Hypothalamus (tissue), 51 donors: ENCODE measurements around the gene PLCB4.
"Not testable (repeated sequence)": the region's sequence is repeated elsewhere in the genome, so short reads cannot be mapped to it uniquely, and the experiment has no call there.

Source experiments
- DNase-seq, 51 donors: peaks; one replicate each; lab custom pipeline; 2025; lab: John Stamatoyannopoulos, UW

Gene PLCB4

DNA sequence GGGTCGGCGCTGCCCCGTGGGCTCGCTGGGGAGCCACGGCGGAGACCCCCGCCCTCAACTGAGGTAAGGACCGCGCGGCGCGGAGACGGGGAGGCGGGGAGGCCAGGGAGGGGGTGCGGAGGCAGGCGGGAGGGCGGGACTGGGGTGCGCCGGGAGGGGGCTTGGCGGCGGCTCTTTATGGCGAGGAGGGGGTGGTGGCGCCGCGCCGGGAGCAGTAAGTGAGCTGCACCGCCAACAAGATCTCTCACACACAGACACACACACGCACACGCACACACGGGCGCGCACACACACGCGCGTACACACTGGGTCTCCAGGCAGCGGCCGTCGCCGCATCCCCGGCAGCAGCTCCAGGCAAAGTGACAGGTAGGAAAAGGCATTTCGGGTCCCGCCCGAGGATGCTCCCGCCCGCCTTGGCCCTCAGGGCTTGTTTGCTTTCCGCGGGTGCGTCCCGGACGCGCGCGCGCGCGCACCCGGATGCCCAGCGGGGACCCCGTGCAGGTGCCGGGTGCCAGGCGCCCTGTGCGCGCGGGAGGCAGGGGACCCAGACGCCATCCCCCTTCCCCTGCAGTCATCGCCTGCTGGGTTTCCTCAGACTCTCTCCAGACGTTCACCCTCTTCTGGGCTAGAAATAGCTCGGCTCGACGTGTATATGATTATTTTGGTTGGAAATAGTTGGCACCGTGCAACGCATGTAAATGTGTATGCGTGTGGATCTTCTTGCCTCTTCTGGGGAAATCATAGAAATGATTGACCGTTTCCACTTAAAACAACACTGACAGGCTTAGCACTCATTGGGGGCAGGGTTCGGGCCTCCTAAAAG, at the start of gene PLCB4:
Gene PLCB4, plus strand, starts transcription at position 247 of the 823 bp plus-strand sequence. CDS start 238,728 bp downstream, outside the sequence.
- peak in 25 of 51 donors; percentile 6 to 62 (median 30) for DNase-seq

DNA sequence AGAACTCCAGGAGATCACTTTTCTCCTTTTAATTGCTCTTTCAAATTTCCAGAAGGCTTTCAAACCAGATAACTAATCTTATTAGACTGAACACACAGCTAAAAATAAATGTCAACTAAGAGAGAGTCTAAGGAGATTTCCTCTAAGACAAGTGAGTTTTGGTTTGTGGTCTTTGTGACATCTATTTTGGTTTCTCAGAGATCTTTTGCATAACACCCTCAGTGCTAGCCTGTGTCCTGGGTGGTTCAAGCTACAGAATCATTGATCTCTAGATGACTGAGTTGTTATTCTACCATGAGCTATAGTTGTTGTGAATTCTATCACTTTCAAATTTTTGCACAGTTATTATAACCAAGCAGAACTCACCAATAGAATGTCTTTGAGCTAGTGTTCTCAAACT, 49.1 kb upstream of the PLCB4 start:
- DNase-seq, result no peak

DNA sequence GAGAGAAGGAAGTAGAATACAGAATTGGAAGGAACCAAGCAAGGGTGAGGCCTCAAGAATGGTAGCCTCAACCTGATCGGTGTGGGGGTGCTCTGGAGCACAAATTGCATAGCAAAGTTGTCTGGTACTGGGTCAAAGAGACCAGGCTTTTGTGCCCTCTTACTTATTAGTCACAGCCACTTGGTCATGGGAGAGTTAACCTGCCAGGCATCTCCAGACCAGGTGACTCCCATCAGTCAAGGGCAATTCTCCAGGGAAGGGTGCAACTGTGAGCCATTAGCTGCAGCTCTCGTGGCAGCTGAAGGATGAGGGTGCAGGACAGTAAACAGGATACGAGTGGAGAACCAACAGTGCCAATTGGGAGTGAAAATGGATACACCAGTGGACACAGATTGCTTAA, 47.7 kb upstream of the PLCB4 start:
- no peak for DNase-seq

DNA sequence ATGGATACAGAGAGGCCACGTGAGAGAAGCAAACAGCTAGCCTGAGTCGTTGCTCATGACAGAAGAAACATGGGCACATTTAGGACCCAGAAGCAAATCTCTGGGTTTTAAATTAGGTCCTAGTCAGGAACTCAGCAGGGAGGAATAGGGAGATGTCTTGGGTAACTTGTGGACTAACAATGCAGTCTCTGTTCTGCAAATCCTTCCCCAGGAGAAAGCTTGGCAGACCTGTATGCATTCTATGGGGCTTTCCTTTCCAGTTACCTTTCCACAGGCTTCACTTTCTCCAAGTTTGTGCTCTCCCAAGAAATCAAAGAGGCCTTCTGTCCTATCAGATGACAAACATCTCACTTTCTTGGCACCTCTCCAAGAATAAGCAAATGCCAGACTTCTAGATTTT, 47.2 kb upstream of the PLCB4 start:
- no peak for DNase-seq

DNA sequence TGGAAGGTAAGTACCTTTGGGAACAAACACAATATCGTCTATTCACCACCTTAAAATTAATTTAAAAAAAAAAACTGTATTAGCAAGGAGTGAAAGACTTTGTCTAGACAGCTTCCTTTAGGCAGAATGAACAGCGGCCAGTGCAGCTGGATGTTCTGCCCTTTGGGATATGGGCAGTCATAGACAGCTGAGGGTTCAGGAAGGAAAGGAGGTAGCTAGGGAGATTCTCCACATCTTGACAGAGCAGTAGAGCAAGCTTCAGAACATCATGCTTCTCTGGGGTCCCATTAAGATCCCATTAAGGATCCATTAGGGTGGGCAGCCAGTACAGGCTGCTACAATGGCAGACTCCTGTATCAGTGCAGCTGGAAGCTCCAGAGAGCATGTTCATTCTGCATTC, 46.5 kb upstream of the PLCB4 start:
- DNase-seq, result no peak

DNA sequence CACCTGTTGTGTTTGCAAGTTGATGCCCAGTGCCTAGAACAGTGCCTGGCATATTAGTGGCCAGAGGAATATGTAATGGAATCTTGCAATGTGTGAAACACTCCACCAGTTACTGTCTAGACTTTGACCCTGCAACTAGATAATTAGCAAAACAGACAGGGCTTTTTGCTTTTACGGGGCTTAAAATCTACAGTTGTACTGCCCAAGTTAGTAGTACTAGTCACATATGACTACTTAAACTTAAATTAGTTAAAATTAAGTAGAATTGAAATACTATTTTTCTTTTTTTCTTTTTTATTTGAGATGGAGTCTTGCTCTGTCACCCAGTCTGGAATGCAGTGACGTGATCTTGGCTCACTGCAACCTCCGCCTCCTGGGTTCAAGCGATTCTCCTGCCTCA, 44.3 kb upstream of the PLCB4 start:
- DNase-seq, result no peak

DNA sequence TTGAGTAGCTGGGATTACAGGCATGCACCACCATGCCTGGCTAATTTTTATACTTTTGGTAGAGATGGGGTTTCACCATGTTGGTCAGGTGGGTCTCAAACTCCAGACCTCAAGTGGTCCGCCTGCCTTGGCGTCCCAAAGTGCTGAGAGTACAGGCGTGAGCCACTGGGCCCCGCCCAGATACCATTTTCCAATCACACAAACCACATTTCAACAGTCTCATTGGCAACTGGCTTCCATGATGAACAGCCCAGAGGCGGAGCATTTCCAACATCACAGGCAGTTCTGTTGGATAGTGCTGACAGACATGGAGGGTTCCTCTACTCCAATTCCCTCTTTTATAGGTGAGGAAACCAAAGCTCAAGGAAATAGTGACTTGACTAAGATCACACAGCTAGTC, 43.9 kb upstream of the PLCB4 start:
- no peak for DNase-seq

DNA sequence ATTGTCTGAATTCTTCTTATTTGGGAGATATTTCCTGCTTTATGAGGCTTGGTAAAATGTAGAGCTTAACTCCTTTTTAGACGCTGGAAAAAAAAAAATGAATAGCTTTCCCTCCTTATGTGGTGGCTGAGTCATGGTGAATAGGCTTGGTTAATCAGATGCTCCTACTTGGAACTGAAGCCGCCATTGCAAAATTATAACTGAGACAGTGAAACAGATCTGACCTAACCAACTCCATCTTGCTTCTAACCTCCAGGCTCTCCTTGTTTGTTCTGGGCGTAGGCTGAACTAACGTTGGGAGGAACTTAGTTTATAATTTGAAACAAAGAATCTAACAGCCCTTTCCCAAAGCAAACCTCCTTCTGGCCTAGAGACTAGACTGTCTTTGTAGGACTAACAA, 43.2 kb upstream of the PLCB4 start:
- no peak for DNase-seq

DNA sequence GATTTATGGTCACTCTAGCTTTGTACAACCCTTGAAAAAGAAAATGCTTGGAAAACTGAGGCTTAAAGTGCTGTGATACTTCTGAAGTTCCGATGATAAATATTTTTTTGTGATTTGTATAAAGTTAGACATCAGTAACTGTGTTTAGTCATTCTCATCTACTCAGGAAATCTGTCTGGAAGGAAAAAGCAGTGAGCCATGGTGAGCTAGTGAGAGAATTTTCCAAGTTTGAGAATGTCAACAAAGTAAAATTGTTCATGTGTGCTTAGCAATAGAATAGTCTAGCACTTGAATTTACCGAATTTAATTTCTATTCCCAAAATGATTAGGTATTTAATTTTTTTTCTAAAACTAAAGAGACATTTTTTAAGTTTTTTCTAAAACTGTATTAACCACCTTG, 41.3 kb upstream of the PLCB4 start:
- no peak for DNase-seq

DNA sequence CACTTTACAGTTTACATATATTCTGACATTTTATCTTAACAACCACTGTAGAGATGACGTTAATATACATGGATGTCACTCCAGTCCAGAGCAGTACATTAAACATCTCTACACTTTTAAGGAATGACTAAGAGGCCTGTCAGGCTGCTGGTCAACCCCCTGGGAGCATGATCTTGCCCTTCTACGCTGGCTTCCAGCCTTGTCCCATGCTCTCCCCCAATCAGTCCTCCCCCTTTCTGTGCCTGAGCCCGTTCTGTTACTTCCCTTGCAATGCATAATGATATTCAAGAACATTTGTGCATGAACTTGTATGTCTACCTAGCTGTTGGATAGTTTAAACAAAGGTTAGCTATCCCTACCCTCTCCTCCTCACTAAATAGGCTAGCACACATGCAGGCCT, 40.5 kb upstream of the PLCB4 start:
- DNase-seq, result no peak

DNA sequence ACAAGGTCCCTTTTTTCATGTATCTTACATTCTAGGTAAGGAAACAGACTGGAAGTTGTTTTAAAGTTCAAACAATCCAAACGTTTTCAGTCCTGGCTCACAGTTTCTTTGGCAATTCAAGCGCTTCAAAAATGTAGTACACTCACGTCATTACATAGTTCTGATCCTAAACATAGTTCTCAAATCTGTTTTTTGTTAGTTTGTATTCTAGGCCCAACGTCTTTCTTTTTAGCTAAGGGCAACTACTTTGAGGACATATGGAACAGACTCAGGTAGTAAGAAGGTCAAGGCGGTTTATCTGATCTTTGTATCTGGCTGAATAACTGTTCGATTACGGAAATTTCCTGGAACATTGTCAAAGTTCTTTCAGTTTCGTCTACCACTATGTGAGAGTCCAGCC, 36.9 kb upstream of the PLCB4 start:
- DNase-seq, result no peak

DNA sequence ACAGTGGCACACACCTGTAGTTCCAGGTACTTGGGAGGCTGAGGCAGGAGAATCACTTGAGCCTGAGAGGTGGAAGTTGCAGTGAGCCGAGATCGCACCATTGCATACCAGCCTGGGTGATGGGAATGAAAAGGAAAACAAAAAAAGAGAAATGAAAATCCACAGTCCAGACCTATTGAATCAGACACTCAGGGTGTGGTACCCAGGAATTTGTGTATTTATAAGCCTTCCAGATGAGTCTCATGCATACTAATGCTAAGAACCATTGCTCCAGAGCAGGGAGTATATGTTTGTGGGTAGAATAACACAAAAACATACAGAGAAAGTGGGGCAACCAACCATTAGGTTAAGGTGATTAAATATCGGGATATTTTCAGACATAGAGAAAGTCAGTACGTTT, 36.1 kb upstream of the PLCB4 start:
- no peak for DNase-seq

DNA sequence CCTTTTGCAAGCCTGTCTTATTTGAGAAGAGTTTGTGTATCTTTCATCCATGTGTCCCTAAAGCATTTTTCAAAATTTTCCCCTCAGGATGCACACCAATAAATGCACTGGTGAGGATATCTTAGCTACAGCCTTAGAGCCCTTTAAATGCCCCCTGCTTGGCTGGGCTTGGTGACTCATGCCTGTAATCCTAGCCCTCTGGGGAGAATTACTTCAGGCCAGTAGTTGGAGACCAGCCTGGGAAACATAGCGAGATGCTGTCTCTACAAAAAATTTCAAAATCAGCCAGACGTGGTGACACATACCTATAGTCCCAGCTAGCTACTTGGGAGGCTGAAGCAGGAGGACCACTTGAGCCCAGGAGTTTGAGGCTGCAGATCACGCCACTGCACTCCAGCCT, 33.8 kb upstream of the PLCB4 start:
- DNase-seq, result no peak

DNA sequence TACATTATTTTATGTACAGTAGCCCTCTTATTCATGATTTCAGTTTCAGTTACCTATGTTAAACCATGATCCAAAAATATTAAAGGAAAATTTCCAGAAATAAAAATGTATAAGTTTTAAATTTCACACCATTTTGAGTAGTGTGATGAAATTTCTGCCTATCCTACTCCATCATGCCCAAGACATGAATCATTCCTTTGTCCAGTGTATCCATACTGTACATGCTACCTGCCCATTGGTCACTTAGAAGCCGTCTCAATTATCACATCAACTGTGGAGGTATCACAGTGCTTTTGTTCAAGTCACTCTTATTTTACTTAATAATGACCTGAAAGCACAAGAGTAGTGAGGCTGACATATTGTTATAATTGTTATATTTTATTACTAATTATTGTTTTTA, 32.3 kb upstream of the PLCB4 start:
- DNase-seq, result no peak

DNA sequence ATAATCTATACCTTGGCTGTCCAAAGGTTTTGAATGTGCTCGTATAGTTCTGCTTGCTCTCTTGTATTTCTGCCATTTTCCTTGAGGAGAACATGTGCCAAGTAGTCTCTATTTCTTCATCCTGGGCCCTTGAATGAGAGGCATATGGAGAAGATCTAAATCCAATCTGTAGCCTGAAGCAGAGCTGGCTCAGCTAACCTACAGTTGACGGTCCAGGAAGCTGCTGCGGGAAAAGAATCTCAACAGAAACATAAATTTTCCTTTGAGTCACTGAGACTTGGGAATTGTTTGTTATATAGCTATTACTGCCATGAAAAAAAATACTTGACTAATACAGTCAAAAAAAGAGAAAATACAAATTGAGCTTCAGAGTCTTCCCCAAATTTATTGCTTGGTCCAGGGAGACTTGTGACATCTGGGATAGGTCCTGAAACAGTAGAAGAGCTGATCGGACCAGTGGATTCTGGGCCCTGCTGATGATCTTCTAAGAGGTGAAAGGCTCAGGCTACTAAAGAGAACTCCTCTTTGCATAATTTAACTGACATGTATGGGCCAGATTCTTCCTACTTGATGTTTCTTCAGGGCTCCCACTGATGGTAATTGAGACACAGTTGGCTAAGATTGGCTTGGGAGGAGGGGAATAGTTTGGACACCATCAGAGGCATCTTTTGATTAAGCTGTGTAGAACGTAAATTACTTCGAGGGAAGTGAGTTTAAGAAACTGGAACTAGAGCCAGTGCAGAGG, 29.9 kb upstream of the PLCB4 start:
- DNase-seq, result no peak

DNA sequence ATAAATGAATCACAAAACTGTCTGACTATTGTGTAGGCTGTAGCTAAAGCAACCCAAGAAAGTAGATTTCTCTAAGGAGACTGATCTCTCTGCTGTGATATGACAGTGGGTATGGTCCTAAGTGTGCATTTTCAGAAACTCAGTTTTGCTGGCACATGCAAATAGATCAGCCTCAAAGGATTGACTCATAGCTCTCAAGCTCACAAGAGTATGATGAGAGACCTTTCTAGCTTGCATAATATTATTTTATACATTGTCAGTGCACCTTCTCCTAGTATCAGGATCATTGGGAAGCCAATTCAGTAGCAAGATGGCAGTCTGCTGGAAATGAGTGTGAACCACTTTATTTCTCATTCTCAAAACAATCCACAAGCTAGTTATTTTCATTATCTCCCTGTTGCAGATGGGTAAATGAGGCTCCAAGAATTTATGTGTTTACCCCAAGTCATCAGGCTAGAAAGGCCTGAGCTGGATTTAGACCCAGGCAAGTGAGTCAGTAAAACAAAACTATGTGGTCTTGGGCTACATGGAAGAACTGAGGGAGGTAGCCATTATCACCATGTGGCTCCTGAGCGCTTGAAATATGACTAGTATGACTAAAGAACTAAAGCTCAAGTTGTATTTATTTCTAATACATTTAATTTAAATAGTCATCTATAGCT, 27.9 kb upstream of the PLCB4 start:
- DNase-seq, result no peak

DNA sequence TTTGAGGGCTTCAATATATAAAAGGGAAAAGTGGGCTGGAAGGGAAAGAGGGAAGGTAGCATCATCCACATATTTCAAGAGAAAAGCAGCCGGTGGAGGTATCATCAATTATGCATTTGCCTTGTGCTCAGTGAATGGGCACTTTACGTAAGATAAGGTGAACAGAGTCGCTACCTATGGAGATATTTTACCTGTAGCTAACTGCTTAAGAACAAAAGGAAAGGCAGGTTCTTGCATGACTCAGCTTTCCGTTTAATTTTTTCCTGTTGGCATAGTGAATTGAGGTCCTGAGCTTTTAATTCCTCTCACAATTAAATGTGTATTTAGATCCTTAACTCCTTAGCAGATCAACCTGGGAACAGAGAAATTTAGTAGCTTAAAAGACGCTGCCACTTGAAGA, 25.5 kb upstream of the PLCB4 start:
- DNase-seq, result no peak

DNA sequence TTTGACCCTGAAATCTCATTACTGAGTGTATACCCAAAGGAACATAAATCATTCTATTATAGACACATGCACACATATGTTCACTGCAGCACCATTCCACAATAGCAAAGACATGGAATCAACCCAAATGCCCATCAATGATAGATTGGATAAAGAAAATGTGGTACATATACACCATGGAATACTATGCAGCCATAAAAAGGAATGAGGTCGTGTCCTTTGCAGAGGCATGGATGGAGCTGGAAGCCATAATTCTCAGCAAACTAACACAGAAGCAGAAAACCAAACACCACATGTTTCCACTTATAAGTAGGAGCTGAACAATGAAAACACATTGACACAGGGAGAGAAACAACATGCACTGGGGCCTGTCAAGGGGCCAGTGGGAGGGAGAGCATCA, 21.0 kb upstream of the PLCB4 start:
- not testable (repeated sequence) for DNase-seq

DNA sequence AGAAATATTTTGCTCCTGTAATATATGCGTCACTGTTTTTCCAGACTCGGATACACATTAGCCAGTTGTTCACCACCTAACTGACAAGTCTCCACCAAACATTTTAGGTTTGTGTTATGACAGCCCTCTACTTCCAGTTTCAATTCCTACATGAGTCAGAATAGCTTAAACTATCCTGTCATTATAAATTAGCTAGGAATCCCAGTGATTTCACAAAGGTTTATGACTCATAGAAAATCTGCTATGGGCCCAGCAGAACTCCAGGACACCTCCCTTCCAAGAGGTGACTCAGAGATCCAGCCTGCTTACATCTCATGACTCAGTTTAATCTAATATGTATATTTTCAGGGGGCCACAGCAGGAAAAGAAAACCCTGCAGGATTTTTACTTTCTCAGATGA, 17.4 kb upstream of the PLCB4 start:
- DNase-seq, result peak in 1 of 51 donors; percentile 15

DNA sequence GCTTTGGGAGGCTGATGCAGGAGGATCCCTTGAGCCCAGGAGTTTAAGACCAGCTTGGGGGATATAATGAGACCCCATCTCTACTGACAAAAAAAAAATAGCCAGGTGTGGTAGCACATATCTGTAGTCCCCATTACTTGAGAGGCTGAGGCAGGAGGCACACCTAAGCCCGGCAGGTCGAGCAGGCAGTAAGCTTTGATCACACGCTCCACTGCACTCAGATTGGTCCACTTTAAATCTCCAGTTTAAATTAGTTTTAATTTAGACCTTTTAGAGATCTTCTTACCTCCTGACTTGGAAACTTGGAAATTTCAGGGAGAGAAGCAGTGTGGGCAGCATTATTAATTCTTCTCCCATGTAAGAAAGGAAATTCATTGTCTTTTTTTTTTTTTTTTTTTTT, 16.8 kb upstream of the PLCB4 start:
- no peak for DNase-seq

DNA sequence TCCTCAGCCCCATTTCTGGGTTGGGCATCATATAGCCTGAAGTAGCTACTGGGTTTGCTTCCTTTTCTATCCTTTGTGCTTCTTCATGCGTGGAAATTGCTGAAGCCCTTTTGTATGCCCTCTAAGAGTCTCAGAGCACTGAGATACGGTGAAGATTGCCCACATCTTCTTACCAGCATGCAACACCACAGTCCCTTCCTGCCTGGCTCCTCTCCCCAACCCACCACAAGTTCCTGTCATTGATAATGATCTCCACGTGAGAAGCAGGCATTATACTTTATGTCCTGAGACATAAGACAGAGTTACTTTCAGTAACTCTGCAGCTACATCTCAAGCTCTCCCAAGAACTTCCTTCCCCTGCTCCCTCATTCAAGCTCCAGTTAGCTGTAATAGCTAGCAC, 15.8 kb upstream of the PLCB4 start:
- no peak for DNase-seq

DNA sequence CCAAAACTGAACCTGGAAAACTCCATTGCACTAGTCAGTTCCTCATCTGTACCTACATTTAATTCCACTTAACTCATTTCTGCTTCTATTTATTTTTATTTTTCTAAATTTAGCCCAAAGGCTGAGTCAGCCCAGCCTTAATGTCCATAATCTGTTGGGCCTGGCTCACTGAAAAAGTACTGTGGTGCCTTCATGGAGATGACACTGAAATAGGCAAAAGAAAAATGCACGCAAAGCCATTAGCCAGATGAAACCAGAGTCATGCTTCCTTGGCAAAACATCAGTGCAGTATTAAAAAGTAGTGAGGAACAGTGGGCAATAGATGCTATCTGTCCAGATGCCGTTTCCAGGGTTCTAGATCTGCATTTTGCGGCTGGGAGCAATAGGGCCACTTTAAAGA, 14.7 kb upstream of the PLCB4 start:
- no peak for DNase-seq
